8988T (cell line): Measurements from ENCODE around the gene COL25A1.
"Not testable (repeated sequence)": the region's sequence is repeated elsewhere in the genome, so short reads cannot be mapped to it uniquely, and the experiment has no call there.

ENCODE experiments used
- DNase-seq: peaks from one replicate; pipeline ENCODE4 v3.0.0; 2011

Gene COL25A1

DNA sequence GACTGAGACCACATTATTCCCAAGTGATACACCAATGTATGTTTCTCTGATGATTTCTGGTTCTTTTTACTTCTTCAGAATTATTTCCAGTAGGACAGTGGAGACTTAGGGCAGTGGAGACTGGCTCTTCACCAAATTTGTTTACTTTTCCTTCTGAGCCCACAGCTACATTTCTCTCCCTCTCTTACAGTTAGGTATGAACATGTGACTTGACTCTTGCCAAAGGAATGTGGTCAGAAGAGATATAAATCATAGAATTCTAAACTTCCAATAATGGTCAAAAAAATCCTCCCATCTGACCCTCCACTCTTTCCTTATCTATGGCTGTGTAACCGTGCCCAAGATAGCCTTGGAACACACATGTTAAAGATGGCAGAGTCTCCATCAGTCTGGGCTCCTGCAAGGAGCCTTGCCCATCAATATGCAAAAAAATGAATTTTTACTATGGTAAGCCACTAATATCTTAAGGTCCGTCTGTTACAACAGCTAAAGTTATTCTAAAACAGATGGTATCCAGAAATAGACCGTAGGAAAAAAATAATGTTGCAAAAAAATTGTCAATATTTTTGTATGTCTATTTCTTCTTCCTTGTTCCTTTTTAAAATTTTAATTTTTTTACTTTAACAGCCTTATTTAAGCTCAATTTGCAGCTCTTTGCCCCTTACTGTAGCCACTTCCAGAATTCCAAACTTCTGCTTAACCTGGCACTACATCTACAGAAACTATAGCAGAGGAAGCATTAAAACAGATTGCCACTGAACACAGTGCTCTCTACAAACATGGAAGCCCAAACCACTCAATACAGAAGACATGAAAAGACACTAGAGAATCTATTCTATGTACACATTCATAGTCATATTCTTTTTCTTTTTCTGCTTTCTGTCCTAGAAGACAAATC lies 260.7 kb downstream of the COL25A1 start:
- DNase-seq, result no peak

DNA sequence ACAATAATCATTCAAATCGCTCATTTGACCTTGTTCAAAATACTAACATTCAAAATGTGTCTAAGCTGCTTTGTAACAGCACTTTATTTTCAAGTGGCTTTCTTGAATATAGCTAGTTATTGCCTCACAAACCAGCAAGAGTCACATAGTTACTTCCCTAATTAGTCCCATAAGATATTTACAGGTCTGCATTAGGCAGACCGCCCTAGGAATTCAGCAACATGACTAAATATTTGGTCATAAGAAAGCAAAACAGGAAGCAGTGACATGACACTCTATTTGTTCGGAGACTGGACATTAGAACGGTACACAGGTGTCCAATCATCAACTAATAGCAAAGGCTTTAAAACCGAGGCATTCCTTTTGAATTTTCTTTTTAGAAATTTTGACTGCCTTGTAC lies 262.0 kb downstream of the COL25A1 start:
- DNase-seq, result no peak

DNA sequence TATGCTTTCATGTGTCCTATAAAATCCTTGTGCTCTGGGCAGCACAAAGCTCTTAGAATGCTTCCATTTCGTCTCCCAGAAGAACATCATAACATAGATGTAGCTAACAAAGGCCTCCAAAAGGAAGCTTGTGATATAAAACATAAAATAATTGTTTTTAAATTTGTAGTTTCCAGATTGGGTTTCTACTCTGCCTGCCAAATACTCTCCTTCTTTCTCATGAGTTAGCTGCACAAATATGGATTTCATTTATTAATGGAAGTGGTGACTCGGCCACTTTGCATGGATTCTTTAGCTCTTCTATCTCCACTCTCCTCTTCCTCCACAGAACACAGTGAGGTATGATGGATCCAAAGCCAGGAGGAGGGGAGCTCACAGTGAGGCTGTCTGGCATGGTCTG lies 265.4 kb downstream of the COL25A1 start:
- DNase-seq, result no peak

GRCh38 chr4:109033993-109034392 lies 268.5 kb downstream of the COL25A1 start:
- DNase-seq, result no peak

DNA sequence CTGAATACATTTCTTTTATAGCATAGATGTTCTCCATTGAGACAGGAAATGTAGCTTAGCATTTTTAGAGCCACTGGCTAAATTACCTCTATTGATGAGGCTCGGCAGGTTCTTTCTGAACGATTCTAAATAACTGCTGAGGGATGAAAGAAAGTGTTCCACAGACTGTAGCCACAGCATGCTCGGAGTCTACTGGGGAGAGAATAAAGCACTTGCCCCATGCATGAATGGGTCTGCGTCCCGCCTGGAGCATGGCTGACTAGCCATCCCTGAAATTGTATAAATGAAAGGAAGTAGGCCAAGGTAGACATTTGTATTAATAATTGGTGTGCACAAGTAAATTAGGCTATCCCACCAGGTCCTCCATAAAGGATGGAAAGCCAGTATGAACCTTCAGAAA lies 269.8 kb downstream of the COL25A1 start:
- no peak for DNase-seq

DNA sequence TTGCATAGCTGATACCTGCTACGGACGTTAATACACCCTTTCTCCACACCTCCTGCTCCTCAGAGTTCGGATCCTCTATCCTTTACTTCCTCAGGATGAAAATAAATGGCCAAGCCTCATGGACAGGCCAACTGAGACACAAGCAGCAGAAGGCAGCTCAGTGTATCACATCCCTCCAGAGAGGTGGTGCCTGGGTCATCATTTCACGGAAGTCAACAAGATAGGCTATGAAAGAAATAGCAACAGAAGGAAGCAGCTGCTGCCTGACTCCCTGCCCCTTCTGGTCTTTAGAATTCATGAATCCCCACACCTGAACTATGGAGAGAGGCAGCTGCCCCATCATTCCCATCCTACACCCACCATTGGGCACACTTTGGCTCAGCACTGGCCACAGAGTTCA lies 272.5 kb downstream of the COL25A1 start:
- DNase-seq, result no peak

DNA sequence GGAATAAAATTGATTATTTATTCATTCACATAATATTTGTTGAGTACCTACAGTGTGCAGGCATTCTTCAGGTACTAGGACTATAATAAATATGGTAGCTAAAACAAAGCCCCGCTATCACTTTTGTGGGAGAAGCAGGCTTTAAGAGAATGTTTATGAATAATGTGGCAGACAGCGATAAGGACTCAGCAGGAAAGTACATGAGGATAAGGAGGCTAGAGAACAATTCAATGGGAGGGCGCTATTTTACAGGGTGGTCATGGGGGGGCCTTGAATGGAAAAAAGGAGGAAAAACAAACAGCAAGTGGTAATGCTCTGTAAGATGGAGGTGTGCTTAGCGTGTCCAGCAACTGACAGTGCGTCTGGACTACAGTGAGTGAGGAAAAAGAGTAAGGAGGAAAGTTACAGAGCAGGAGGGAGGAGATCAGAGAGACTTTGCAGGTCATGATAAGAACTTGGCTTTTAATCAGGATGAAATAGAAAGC lies 275.4 kb downstream of the COL25A1 start:
- no peak for DNase-seq

DNA sequence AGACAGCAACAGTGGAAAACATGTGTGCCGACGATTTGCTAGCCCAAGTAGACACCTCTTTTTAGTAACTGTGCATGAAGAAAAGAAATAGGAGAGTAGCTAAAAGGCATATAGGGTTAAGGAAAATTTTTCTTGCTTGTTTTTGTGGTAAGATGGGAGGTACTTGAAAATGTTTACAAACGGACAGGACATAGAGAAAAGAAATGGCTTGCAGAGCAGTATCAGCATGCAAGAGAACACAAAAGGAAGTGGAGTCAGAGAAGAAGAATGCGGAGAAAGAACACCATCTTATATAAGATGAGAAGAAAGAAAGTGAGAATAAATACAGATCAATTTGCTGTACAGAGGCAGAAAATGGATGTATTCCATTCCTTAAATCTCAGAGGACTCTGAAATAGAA lies 275.9 kb downstream of the COL25A1 start:
- no peak for DNase-seq

- DNase-seq, result no peak
Measured at GRCh38 chr4:109025471-109026076, 276.9 kb downstream of the COL25A1 start.

GRCh38 chr4:109022961-109023360 lies 279.5 kb downstream of the COL25A1 start:
- DNase-seq, result no peak

DNA sequence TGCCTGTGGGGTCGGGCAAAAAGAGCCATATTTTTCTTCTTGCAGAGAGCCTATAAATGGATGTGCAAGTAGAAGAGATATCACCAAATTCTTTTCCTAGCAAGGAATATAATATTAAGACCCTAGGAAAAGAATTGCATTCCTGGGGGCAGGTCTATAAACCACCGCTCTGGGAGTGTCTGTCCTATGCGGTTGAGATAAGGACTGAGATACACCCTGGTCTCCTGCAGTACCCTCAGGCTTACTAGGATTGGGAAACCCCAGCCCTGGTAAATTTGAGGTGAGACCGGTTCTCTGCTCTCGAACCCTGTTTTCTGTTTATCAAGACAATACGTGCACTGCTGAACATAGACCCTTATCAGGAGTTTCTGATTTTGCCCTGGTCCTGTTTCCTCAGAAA lies 280.8 kb downstream of the COL25A1 start:
- not testable (repeated sequence) for DNase-seq

DNA sequence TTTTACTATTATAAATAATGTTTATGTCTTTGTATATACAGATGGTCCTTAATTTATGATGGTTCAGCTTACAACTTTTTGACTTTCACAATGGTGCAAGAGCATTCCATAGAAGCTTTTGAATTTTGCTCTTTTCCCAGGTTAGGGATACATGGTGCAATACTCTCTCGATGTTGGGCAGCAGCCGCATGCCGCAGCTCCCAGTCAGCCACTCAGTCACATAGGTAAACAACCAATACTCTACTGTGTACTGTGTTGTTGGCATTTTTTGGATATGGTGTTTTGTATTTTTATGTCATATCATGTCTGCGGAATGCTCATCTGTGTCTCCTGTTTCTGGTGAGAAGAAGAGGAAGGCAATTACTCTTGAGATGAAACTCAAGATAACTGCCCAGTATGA lies 281.6 kb downstream of the COL25A1 start:
- no peak for DNase-seq

DNA sequence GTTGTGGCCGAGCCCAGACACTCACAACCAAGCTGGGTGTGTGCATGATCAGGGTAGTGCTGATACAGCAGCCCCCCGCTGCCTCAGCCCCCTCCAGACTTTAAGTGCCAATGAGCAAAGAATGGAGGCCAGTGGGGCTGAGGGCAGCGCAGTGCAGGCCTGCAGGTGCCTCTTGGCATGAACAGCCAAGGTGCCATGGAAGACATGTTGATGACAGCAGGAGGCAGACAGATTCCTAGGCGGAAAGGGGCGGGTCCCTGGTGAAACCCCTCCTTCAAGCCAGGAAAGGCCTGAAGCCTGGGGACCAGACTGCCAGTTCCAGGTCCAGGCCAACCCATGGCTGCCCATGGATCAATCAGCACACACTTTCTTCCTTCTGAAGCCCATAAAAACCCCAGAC lies 286.3 kb downstream of the COL25A1 start:
- DNase-seq, result no peak

GRCh38 chr4:109015413-109015810 lies 287.0 kb downstream of the COL25A1 start:
- DNase-seq, result no peak

DNA sequence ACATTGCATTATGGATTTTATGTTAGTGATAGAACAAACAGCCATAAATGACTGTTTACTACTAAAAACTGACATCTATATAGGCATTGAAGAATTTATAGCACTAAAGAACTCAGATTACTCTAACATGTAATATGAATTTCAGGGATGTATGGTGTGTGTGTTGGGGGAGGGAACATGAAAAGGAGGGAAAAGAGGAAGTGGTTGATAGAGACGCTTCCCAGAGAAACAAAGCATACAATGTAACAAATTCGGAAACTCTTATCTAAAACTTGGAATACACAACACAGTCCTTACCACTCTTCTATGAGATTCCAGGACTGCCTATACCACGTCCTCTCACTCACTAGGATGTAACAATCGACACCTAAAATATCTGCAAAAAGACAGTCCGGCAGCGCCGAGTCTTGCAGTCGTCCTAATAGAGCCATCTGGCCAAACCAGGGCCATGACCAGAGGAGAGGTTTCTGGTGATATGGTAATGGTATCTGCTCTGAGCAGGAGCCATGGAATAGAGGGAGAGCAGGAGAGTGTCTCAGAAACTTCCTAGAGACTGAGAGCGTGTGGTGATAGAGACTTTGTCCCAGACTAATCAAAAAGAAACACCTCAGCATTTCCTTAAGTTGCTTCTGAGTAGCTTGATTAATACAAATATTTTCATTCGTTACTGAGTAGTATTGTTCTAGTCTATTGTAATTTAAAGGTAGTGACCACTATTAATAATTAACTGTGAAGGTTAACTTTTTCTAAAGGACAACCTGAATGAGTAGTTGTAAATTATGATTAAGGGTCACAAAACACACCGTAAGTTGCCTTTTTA lies 287.7 kb downstream of the COL25A1 start:
- DNase-seq, result no peak

GRCh38 chr4:109012286-109012880 lies 290.1 kb downstream of the COL25A1 start:
- no peak for DNase-seq

GRCh38 chr4:109011241-109012026 lies 291.0 kb downstream of the COL25A1 start:
- DNase-seq, result no peak

- no peak for DNase-seq
Measured at GRCh38 chr4:109010521-109010920, 291.9 kb downstream of the COL25A1 start.

DNA sequence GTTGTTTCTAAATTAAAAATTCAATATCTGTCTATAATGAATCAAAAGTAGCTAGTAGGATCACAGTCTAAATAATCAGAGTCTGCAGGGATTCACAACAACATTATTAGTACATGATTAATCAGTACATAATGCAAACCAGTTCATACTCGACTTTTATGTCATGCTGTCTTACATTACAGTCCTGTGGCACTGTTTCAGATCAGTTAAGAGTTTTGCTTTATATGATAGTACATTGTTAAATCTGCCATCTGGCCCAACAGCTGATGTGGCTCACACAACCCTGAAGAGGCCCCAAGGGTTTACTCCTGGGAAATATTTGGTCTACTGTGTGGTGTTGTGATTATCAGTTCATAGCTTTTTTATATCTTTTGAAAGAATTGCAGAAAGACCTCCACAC lies 292.5 kb downstream of the COL25A1 start:
- DNase-seq, result no peak

GRCh38 chr4:109007976-109008375 lies 294.5 kb downstream of the COL25A1 start:
- no peak for DNase-seq

DNA sequence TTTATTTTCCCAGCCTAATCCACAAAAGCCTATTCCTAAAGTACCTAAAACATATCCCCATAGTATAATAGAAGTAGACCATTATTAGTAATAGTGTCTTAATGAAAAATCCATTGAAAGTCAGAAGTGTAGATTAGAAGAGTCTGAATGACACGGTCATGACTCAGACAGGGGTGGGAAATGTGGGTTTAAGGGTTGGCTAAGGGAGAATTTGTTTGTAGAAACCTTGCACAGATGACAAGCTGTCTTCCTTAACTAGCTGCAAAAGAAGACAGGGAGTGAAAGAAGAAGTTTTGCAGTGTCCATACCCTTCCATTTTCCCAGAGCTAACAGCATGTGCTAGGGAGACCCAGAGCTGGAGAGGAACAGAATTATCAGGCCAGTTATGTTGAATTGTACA lies 296.9 kb downstream of the COL25A1 start:
- DNase-seq, result no peak

DNA sequence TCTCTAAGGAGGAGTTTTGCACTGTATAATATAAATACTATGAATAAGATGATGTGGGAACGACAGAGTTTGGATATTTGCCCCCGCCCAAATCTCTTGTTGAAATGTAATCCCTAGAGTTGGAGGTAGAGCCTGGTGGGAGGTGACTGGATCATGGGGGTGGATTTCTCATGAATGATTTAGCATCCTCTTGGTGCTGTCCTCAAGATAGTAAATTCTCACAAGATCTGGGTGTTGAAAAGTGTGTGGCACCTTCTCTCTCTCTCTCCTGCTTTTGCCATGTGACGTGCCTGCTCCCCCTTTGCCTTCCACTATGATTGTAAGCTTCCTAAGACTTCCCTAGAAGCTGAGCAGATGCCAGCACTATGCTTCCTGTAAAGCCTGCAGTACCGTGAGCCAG lies 298.0 kb downstream of the COL25A1 start:
- DNase-seq, result no peak
